ENCODE data around the gene RHEBL1.

- TF ChIP-seq POLR2AphosphoS5 (IDR thresholded peaks at IDR 0.05) (no peak), POLR2A (IDR thresholded peaks at IDR 0.05) (no peak)
Observed at GRCh38 chr12:49030119-49030518, 39.7 kb downstream of the RHEBL1 start.
